Gastrocnemius medialis (tissue), 4 donors: ENCODE data around the gene CYFIP2. TPM values are rescaled to one million over a fixed set of nuclear protein-coding genes. Genes with fewer than 3 reads are reported as not detected.
"Not testable (repeated sequence)": the region's sequence is repeated elsewhere in the genome, so short reads cannot be mapped to it uniquely, and the experiment has no call there.

ENCODE experiments used
- ATAC-seq, 2 donors: fragments of 150-250 bp; one replicate each; pipeline ENCODE4 v1.9.1; 2016
- DNase-seq, 2 donors: peaks; one replicate each; pipeline ENCODE4 v3.0.0-alpha.2; 2019
- H3K27ac ChIP-seq, 4 donors: fragments of 200-600 bp; sonication (generic); 1 replicate in 1 of 4; 2 replicates in 3 of 4; pipeline ENCODE4 v1.5.1; 2016 to 2018; ENCODE audit warnings: mild to moderate bottlenecking in 2 of 4, moderate library complexity in 1 of 4
- H3K27me3 ChIP-seq, 3 donors: fragments of 200-600 bp; sonication (generic) in 2 of 3; 1 replicate in 1 of 3; 2 replicates in 2 of 3; pipeline versions ENCODE4 v1.5.1 to v1.6.0; 2016 to 2019; ENCODE audit warnings: mild to moderate bottlenecking in 1 of 3, moderate library complexity in 1 of 3
- H3K36me3 ChIP-seq, 2 donors: fragments of 200-600 bp; sonication (generic) in 1 of 2; one replicate each; pipeline ENCODE4 v1.5.1; 2017 to 2018
- H3K4me1 ChIP-seq, 2 donors: fragments of 200-600 bp; sonication (generic) in 1 of 2; one replicate each; pipeline ENCODE4 v1.5.1; 2016 to 2017; ENCODE audit warnings: mild to moderate bottlenecking in 2 of 2
- H3K4me3 ChIP-seq, 4 donors: fragments of 200-600 bp; sonication (generic) in 3 of 4; 1 replicate in 1 of 4; 2 replicates in 3 of 4; pipeline ENCODE4 v1.5.1; 2016 to 2019; ENCODE audit warnings: mild to moderate bottlenecking in 2 of 4
- H3K9me3 ChIP-seq, 3 donors: fragments of 200-600 bp; sonication (generic) in 2 of 3; 1 replicate in 1 of 3; 2 replicates in 2 of 3; pipeline ENCODE4 v1.5.1; 2016 to 2019
- CTCF ChIP-seq, 5 experiments: fragments of 450-650 bp in 3 of 5; fragments of 200-600 bp in 2 of 5; sonication (generic) in 2 of 5; IDR thresholded peaks in 4 of 5; conservative IDR thresholded peaks in 1 of 5; 1 replicate in 4 of 5; 2 replicates in 1 of 5; pipeline ENCODE4 v1.5.1; 2016 to 2019; ENCODE audit warnings: antibody characterized with exemption in 5 of 5, mild to moderate bottlenecking in 3 of 5, moderate library complexity in 3 of 5
- POLR2A ChIP-seq, 2 donors: fragments of 450-650 bp; IDR thresholded peaks; one replicate each; pipeline ENCODE4 v1.6.1; 2017; ENCODE audit warnings: antibody characterized with exemption in 2 of 2, mild to moderate bottlenecking in 2 of 2, moderate library complexity in 2 of 2
- in situ Hi-C, 4 donors: fragments of 200-750 bp; cut with MboI; loops; one replicate each; pipeline versions ENCODE4 v1.15.0 to v1.8.0; 2017; ENCODE audit warnings: low sequenced_read_pairs in 4 of 4
- intact Hi-C: fragments of 100-400 bp; cut with DNase I; formaldehyde crosslinking; loops from one replicate; pipeline ENCODE4 v1.15.1; 2023; ENCODE audit warnings: low total_unique reads
- total RNA-seq, 4 donors: library from RNA; depleted of rRNA; stranded (reverse); fragments of >200 nt; gene quantifications; one replicate each; pipeline versions ENCODE4 v1.1.0 to v1.2.3, GENCODE V29; 2016

The CYFIP2 gene
- total RNA-seq, 4 donors from 2014 or later: 5.9 to 15.5 (median 10.7) TPM

- Histone ChIP-seq H3K4me3 (no peak overlapping the region), H3K27ac (no peak overlapping the region), H3K9me3 (no peaks in the 10 kb centered on the region), H3K27me3 (no peaks in the 10 kb centered on the region), H3K36me3 (no peaks in the 10 kb centered on the region), H3K4me1 (no peaks in the 10 kb centered on the region)
- TF ChIP-seq POLR2A (IDR thresholded peaks at IDR 0.05): no peak
- no peak for TF ChIP-seq CTCF (IDR thresholded peaks at IDR 0.05 in 4 of 5, conservative IDR thresholded peaks at IDR 0.05 in 1 of 5)
- intact Hi-C loops (no loop called here), in situ Hi-C loops (no loop called here)
- ATAC-seq (no peak), DNase-seq (no peak)
Observed at GRCh38 chr5:157232706-157233105, 33.2 kb upstream of the CYFIP2 start.

GRCh38 chr5:157233515-157233914, 32.4 kb upstream of the CYFIP2 start:
- intact Hi-C loops: no loop called here
- Histone ChIP-seq H3K27me3 (no peaks in the 10 kb centered on the region), H3K4me1 (no peaks in the 10 kb centered on the region), H3K36me3 (no peaks in the 10 kb centered on the region), H3K27ac (no peak overlapping the region), H3K4me3 (no peak overlapping the region), H3K9me3 (no peaks in the 10 kb centered on the region)
- in situ Hi-C loops: no loop called here
- no peak for DNase-seq
- ATAC-seq: no peak
- no peak for TF ChIP-seq POLR2A (IDR thresholded peaks at IDR 0.05)
- TF ChIP-seq CTCF (IDR thresholded peaks at IDR 0.05 in 4 of 5, conservative IDR thresholded peaks at IDR 0.05 in 1 of 5): no peak

- Histone ChIP-seq H3K9me3 (no peaks in the 10 kb centered on the region), H3K27ac (no peak overlapping the region), H3K36me3 (no peaks in the 10 kb centered on the region), H3K4me1 (no peaks in the 10 kb centered on the region), H3K27me3 (no peaks in the 10 kb centered on the region), H3K4me3 (no peak overlapping the region)
- intact Hi-C loops (no loop called here), in situ Hi-C loops (no loop called here)
- no peak for DNase-seq
- TF ChIP-seq CTCF (IDR thresholded peaks at IDR 0.05 in 4 of 5, conservative IDR thresholded peaks at IDR 0.05 in 1 of 5) (no peak), POLR2A (IDR thresholded peaks at IDR 0.05) (no peak)
- ATAC-seq: no peak
Observed at GRCh38 chr5:157236423-157236822, 29.5 kb upstream of the CYFIP2 start.

GRCh38 chr5:157241483-157241882, 24.4 kb upstream of the CYFIP2 start:
- Histone ChIP-seq H3K27me3 (no peaks in the 10 kb centered on the region), H3K4me3 (no peak overlapping the region), H3K27ac (no peak overlapping the region), H3K36me3 (no peaks in the 10 kb centered on the region), H3K9me3 (no peaks in the 10 kb centered on the region), H3K4me1 (no peaks in the 10 kb centered on the region)
- ATAC-seq (no peak), DNase-seq (no peak)
- intact Hi-C loops (no loop called here), in situ Hi-C loops (no loop called here)
- TF ChIP-seq CTCF (IDR thresholded peaks at IDR 0.05 in 4 of 5, conservative IDR thresholded peaks at IDR 0.05 in 1 of 5): no peak
- no peak for TF ChIP-seq POLR2A (IDR thresholded peaks at IDR 0.05)

GRCh38 chr5:157244704-157245103, 21.2 kb upstream of the CYFIP2 start:
- H3K27me3 ChIP-seq, H3K36me3 ChIP-seq, H3K4me3 ChIP-seq, DNase-seq, H3K4me1 ChIP-seq, ATAC-seq, H3K9me3 ChIP-seq, intact Hi-C loops, H3K27ac ChIP-seq, in situ Hi-C loops: not testable (repeated sequence)
